HG02852 (cell line): ENCODE results near the gene RNF168.
"Not testable (repeated sequence)": the region's sequence is repeated elsewhere in the genome, so short reads cannot be mapped to it uniquely, and the experiment has no call there.

Experiments
- ATAC-seq: cut with Tn5 transposase; IDR thresholded peaks from one replicate; pipeline ENCODE4 v1.9.1; 2021; ENCODE audit warnings: mild to moderate bottlenecking, moderate library complexity; ENCODE audit not compliant: unreplicated experiment

The RNF168 gene

DNA sequence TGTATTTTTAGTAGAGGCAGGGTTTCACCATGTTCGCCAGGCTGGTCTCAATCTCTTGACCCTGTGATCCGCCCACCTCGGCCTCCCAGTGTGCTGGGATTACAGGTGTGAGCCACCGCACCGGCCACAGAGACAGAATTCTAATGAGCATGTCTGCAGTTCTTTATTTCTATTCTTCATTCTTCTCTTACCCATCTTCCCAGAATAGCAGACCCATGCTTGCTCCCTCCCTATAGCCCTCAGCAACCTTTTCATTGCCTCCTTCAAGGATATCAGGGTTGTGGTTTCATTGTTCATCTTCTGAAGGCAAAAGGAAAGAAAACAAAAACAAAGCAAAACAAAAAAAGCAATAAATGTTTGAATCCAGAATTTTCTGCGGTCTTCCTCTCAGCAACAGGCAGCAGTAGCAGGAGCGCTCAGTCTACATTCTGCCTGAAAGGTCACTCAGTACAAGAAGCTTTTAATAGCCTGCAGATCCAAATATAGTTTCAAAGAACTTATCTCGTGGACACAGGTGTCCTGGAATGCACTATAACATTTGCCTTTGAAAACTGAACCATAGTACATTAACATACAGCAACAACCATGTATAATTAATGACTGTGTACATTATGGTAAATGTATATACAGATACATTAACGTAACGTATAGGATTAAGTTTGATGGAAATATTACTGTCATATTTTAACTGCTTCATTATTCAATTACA is 11.5 kb upstream of the RNF168 start, which contains the start of gene SMCO1:
TSS of gene SMCO1 (minus strand) at position 434 of the 709 bp plus-strand sequence. CDS start at position 297, 137 bp downstream.
- ATAC-seq = no peak

DNA sequence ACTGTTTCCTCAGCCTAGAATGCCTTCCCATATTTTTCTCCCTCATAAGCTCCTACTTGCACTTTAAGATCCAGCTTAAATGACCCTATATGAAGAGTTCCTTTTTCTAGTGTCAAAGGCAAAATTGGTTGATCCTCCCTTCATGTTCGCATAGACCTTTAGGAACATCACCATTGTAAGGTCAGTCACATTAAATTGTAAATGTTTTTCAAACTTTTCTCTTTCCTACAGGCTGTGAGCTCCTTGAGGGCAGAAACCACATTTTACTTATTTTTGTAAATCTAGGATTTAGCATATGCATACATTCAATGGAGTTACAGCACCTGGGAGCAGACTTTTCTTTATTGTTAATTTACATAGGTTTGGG is 10.8 kb upstream of the RNF168 start:
- no peak for ATAC-seq

DNA sequence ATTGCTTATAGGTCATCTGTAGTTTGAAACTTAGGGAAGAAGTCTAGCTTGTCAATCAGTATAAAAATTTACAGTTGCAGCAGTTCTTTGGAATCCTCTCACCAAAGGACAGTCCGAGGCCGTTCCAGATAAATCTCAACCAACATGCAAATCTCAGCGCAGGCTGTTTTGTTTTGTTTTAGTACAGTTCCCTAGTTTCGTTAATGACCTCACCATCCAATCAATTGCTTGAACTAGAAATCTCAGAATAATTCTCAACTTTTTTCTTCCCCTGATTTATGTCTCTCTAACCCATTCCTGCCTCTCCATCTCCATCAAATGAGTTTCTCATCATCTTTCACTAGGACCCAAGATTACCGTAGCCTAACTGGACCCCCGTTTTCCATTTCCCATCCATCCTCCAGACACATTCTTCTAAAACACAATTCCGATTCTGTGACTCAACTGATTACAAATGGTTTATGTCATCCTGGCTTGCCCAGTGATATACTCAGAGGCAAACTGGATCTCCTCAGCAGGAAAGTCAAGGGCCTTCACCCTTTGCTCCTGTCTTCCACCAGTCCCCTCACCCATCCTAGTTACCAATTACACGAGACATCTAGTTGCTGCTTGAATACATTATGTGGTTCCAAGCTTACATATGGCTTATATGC is 10.3 kb upstream of the RNF168 start:
- no peak for ATAC-seq

DNA sequence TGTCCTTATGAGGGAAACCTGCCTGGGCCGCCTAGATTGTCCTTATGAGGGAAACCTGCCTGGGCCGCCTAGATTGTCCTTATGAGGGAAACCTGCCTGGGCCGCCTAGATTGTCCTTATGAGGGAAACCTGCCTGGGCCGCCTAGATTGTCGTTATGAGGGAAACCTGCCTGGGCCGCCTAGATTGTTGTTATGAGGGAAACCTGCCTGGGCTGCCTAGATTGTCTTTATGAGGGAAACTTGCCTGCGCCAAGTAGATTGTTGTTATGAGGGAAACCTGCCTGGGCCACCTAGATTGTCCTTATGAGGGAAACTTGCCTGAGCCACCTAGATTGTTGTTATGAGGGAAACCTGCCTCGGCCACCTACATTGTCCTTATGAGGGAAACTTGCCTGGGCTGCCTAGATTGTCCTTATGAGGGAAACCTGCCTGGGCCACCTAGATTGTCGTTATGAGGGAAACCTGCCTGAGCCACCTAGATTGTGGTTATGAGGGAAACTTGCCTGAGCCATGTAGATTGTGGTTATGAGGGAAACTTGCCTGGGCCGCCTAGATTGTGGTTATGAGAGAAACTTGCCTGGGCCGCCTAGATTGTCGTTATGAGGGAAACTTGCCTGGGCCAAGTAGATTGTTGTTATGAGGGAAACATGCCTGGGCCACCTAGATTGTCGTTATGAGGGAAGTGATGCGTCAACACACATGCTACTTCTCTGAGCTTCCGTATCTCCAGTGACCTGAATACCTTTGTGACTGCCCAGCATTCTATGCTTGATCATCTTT is 8.3 kb upstream of the RNF168 start:
- ATAC-seq = not testable (repeated sequence)

GRCh38 chr3:196511108-196511507 is 7.5 kb upstream of the RNF168 start:
- not testable (repeated sequence) for ATAC-seq

DNA sequence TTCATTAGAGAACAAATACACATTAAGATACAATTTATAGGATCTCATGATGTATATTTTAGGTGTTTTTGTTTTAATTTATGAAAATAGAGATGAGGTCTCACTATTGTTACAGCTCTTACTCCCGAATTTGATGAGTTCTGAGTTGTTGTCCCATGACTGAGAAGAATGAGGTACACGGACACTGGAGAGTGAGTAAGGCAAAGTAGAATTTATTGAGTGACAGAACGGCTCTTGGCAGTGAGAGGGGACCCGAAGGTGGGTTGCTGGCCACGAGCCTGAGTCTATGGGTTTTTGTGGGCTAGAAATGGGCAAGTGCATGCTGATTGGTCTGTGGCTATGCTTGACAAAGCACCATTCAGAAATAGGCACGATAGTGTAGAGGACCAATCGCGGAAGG is 3.1 kb upstream of the RNF168 start:
- no peak for ATAC-seq

- ATAC-seq = no peak
These were observed 988 bp upstream of the RNF168 start for GRCh38 chr3:196504556-196504955.

GRCh38 chr3:196504077-196504398 is 470 bp upstream of the RNF168 start:
- ATAC-seq = not testable (repeated sequence)

- peak; percentile 6 for ATAC-seq
These were observed 783 bp downstream of the RNF168 start for GRCh38 chr3:196502775-196503195.

DNA sequence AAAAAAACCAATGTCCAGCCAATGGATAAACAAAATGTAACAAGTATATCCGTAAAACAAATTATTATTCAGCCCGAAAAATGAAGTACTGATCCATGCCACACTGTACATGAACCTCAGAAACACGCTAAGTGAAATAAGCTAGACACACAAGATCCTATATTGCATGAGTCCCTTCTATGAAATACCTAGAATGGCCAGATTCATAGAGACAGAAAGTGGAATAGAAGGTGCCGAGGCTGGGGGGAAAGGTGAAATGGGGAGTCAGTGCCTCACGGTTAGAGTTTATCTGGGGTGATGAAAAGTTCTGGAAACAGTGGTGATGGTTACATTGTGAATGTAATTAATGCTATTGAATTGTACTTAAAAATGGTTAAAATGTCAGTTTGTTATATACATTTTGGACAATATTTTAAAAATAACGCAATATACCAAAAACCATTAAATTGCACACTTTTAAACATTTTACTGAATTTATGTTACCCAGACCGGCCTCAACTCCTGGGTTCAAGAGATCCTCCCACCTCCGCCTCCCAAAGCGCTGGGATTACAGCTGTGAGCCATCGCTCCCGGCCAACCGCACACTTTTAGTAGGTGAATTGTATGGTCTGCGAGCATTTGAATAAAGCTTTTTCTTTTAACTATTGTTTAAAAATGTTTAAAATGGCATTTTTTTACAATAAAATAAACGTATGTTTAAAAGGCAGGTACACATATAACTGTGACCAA is 2.1 kb downstream of the RNF168 start:
- ATAC-seq = no peak

DNA sequence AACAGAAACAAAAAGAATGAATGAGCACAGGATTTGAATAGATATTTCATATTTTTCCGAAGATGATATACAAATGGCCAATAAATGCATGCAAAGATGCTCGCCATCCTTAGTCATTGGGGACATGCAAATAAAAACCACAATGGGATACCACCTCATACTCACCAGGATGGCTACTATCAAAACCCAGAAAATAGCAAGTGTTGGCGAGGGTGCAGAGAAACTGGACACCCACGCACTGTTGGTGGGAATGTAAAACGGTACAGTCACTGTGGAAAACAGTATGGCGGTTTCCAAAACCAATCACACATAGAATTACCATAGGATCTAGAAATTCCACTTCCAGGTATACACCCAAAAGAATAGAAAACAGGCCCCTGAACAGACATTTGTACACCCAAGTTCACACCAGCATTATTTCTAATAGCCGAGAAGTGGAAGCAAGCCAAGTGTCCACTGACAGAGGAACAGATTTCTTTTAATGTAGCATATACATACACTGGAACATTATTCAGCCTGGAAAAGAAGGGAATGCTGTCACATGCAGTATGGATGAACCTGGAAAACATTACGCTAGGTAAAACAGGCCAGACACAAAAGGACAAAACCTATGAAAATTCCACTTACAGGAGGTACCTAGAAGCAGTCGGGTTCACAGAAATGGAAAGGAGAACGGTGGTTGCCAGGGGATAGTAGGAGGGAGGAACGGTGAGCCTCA is 3.6 kb downstream of the RNF168 start:
- ATAC-seq = no peak

DNA sequence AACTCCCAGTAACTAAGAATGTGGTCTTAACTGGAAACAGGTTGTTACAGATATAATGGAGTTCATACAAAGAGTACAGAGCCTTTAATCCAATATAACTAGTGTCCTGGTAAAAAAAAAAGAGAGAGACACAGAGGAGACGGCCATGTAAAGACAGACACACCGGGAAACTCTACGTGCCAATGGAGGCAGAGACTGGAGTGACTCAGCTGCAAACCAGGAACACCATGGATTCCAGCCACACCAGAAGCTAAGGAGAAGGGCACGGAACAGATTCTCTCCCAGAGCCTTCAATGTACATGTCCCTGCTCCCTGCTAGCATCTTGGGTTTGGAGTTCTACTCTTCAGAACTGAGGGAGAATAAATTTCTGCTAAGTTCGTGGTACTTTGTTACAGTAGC is 4.5 kb downstream of the RNF168 start:
- no peak for ATAC-seq

DNA sequence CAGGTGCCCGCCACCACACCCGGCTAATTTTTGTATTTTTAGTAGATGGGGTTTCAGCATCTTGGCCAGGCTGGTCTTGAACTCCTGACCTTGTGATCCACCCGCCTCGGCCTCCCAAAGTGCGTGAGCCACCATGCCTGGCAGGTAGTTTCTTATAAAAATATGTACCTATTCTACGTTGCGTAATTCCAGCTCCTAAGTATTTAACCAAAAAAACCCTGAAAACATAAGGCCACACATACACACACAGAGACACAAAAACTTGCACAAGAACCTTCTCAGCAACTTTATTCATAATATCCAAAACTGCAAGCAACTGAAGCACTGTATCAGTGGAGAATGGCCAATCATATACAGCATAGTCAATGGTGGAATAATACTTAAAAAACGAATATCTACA is 5.3 kb downstream of the RNF168 start:
- ATAC-seq = no peak

GRCh38 chr3:196496183-196496582 is 7.4 kb downstream of the RNF168 start:
- no peak for ATAC-seq

DNA sequence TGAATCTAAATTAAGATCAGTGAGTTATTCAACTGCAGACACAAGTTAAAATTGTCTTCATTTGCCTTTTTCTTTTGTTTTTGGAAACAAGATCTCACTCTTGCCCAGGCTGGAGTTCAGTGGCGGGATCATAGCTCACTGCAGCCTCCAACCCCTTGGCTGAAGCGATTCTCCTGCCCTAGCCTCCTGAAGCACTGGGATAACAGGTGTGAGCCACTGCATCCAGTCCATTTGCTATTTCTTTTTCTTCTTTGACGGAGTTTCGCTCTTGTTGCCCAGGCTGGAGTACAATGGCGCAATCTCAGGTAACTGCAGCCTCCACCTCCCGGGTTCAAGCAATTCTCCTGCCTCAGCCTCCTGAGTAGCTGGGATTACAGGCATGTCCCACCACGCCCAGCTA is 10.3 kb downstream of the RNF168 start:
- no peak for ATAC-seq

DNA sequence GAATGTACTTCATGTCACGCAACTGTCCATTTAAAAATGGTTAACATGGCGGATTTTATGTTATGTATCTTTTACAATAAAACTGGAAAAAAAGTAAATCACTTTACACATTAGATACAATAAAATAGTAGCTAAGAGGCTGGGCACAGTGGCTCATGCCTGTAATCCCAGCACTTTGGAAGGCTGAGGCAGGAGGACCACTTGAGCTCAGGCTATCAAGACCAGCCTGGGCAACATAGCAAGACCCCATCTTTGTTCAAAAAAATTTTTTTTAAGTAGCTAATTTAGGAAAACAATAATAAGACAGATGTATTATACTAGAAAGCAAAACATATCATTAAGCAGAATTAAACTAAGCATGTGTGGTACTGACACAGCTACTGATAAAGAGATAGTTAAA is 11.5 kb downstream of the RNF168 start:
- ATAC-seq = no peak

DNA sequence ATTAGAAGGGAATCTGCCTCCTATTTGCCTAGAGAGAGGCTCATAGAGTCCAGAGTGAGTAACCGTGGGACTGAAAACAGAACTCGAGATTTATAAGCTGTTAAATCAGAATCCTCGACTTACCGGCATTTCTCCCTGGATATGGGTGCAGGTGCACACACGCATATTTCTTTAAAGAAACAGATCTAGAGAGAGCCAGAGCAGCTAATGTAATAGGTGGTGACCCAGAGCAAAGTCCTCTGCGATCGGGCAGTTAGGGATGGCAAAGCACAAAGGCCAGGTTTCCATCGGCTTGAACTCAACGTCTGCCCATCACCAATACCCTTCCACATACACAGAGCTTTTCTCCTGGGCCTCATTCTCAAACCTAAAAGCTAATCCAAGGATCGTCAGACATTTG is 13.8 kb downstream of the RNF168 start:
- ATAC-seq = no peak

- no peak for ATAC-seq
These were observed 17.3 kb downstream of the RNF168 start for GRCh38 chr3:196486263-196486662.

GRCh38 chr3:196477678-196478077 is 25.9 kb downstream of the RNF168 start:
- ATAC-seq = no peak

- ATAC-seq = no peak
These were observed 31.3 kb downstream of the RNF168 start for GRCh38 chr3:196472286-196472685.

GRCh38 chr3:196471551-196471950 is 32.0 kb downstream of the RNF168 start:
- no peak for ATAC-seq
